Measurements from ENCODE around the gene TM4SF1. TPM values are rescaled to one million over a fixed set of nuclear protein-coding genes. Genes with fewer than 3 reads are reported as not detected.

Gene TM4SF1
- total and polyA plus RNA-seq, 2 donors from 2014 or later = 101 to 173 TPM

GRCh38 chr3:149330609-149331331 lies 46.7 kb downstream of the TM4SF1 start:
- FAIRE-seq (no peak), DNase-seq (no peak)
- H3K27me3 ChIP-seq (ENCODE audit: control insufficient read depth, insufficient read depth, low read length) = no peaks in the 10 kb centered on the region
- intact Hi-C loops (cut with DNase I) = no loop called here
- H3K36me3 ChIP-seq (ENCODE audit: control insufficient read depth in 2 of 3, insufficient read depth in 3 of 3, low read length in 3 of 3) = no peaks in the 10 kb centered on the region
- no peak overlapping the region for H3K9ac ChIP-seq (ENCODE audit: low read length in 3 of 3)
- H3K4me1 ChIP-seq (ENCODE audit: control insufficient read depth in 2 of 3, insufficient read depth in 2 of 3, low read depth in 1 of 3, low read length in 3 of 3) = peaks cover 0 to 13% (median 0%) of the 10 kb centered on the region in 3 donors
- no peak overlapping the region for H3K4me3 ChIP-seq (ENCODE audit: low read length in 3 of 3)
- no peak for TF ChIP-seq CTCF (IDR thresholded peaks at IDR 0.05; ENCODE audit: borderline replicate concordance, extremely low read depth, insufficient read depth)
- no peaks in the 10 kb centered on the region for H3K9me3 ChIP-seq (ENCODE audit: control insufficient read depth in 2 of 3, insufficient read depth in 1 of 3, low read length in 3 of 3)
- H3K27ac ChIP-seq (ENCODE audit: low read depth in 2 of 2, low read length in 2 of 2) = no peak overlapping the region

- no peaks in the 10 kb centered on the region for H3K27me3 ChIP-seq (ENCODE audit: control insufficient read depth, insufficient read depth, low read length)
- no peaks in the 10 kb centered on the region for H3K9me3 ChIP-seq (ENCODE audit: control insufficient read depth in 2 of 3, insufficient read depth in 1 of 3, low read length in 3 of 3)
- no peak overlapping the region for H3K9ac ChIP-seq (ENCODE audit: low read length in 3 of 3)
- no peak for FAIRE-seq
- no peaks in the 10 kb centered on the region for H3K36me3 ChIP-seq (ENCODE audit: control insufficient read depth in 2 of 3, insufficient read depth in 3 of 3, low read length in 3 of 3)
- no peak for DNase-seq
- no peak overlapping the region for H3K4me3 ChIP-seq (ENCODE audit: low read length in 3 of 3)
- TF ChIP-seq CTCF (IDR thresholded peaks at IDR 0.05; ENCODE audit: borderline replicate concordance, extremely low read depth, insufficient read depth) = no peak
- no peak overlapping the region for H3K27ac ChIP-seq (ENCODE audit: low read depth in 2 of 2, low read length in 2 of 2)
- no peaks in the 10 kb centered on the region for H3K4me1 ChIP-seq (ENCODE audit: control insufficient read depth in 2 of 3, insufficient read depth in 2 of 3, low read depth in 1 of 3, low read length in 3 of 3)
- intact Hi-C loops (cut with DNase I) = no loop called here
These were observed 50.3 kb downstream of the TM4SF1 start for GRCh38 chr3:149327156-149327555.

GRCh38 chr3:149325581-149325980 lies 51.9 kb downstream of the TM4SF1 start:
- TF ChIP-seq CTCF (IDR thresholded peaks at IDR 0.05; ENCODE audit: borderline replicate concordance, extremely low read depth, insufficient read depth) = no peak
- Histone ChIP-seq H3K9me3 (ENCODE audit: control insufficient read depth in 2 of 3, insufficient read depth in 1 of 3, low read length in 3 of 3) (no peaks in the 10 kb centered on the region), H3K4me3 (ENCODE audit: low read length in 3 of 3) (no peak overlapping the region), H3K4me1 (ENCODE audit: control insufficient read depth in 2 of 3, insufficient read depth in 2 of 3, low read depth in 1 of 3, low read length in 3 of 3) (no peaks in the 10 kb centered on the region), H3K9ac (ENCODE audit: low read length in 3 of 3) (no peak overlapping the region), H3K36me3 (ENCODE audit: control insufficient read depth in 2 of 3, insufficient read depth in 3 of 3, low read length in 3 of 3) (no peaks in the 10 kb centered on the region), H3K27me3 (ENCODE audit: control insufficient read depth, insufficient read depth, low read length) (no peaks in the 10 kb centered on the region), H3K27ac (ENCODE audit: low read depth in 2 of 2, low read length in 2 of 2) (no peak overlapping the region)
- intact Hi-C loops (cut with DNase I) = no loop called here
- no peak for FAIRE-seq
- no peak for DNase-seq
